Panc1 (cell line): ENCODE measurements around the gene SCAF4.

Experiments used
- POLR2AphosphoS5 ChIP-seq: IDR thresholded peaks from 2 replicates; pipeline ENCODE4 v1.6.1; 2012; ENCODE audit warnings: mild to moderate bottlenecking, low read depth, low read length, moderate library complexity
- TCF7L2 ChIP-seq: IDR thresholded peaks from 2 replicates; pipeline ENCODE4 v1.6.1; 2011; ENCODE audit warnings: mild to moderate bottlenecking, low read depth, low read length, inconsistent platforms
- TF ChIP-seq, protein P1 (sequence below): fragments of 450-650 bp; IDR thresholded peaks from 2 replicates; pipeline ENCODE4 v1.5.1; 2017; ENCODE audit warnings: mild to moderate bottlenecking

DNA sequence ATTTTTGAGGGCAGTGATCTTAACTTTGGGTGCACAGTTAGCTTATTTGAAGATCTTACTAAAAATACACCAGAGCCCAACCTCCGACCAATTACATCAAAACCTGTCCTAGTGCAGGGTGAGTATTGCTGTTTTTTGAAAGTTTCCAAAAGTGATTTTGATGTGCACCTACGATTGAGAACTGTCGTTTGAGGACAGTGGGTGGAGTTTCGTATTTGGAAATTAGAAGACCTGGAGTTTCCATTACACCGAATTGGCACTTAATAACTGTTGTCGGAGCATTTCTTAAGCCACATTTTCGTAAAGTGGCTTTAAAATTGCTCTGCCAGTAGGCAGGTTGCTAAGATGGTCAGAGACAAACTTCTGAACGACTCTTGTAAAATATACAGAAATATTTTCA is 71.3 kb downstream of the SCAF4 start:
- TF ChIP-seq, protein P1, sequence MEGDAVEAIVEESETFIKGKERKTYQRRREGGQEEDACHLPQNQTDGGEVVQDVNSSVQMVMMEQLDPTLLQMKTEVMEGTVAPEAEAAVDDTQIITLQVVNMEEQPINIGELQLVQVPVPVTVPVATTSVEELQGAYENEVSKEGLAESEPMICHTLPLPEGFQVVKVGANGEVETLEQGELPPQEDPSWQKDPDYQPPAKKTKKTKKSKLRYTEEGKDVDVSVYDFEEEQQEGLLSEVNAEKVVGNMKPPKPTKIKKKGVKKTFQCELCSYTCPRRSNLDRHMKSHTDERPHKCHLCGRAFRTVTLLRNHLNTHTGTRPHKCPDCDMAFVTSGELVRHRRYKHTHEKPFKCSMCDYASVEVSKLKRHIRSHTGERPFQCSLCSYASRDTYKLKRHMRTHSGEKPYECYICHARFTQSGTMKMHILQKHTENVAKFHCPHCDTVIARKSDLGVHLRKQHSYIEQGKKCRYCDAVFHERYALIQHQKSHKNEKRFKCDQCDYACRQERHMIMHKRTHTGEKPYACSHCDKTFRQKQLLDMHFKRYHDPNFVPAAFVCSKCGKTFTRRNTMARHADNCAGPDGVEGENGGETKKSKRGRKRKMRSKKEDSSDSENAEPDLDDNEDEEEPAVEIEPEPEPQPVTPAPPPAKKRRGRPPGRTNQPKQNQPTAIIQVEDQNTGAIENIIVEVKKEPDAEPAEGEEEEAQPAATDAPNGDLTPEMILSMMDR = no peak
- no peak for TF ChIP-seq POLR2AphosphoS5
- TF ChIP-seq TCF7L2 = no peak
